Ascending aorta (tissue), 2 donors: ENCODE measurements around the gene PDXK. TPM values are rescaled to one million over a fixed set of nuclear protein-coding genes. Genes with fewer than 3 reads are reported as not detected.

ENCODE experiments used
- DNase-seq, 2 donors: peaks; one replicate each; pipeline ENCODE4 v3.0.0-alpha.2; 2019; ENCODE audit warnings: low spot score in 2 of 2
- H3K27ac ChIP-seq, 2 donors: fragments of 200-600 bp; sonication (generic); one replicate each; pipeline ENCODE4 v1.5.1; 2016 to 2017; ENCODE audit warnings: mild to moderate bottlenecking in 1 of 2
- H3K27me3 ChIP-seq: fragments of 200-600 bp; sonication (generic); one replicate; pipeline ENCODE4 v1.5.1; 2017
- H3K36me3 ChIP-seq, 2 donors: fragments of 200-600 bp; sonication (generic); one replicate each; pipeline ENCODE4 v1.5.1; 2016
- H3K4me1 ChIP-seq, 2 donors: fragments of 200-600 bp; sonication (generic); one replicate each; pipeline ENCODE4 v1.5.1; 2016 to 2017; ENCODE audit warnings: mild to moderate bottlenecking in 1 of 2
- H3K4me3 ChIP-seq, 2 donors: fragments of 200-600 bp; sonication (generic); one replicate each; pipeline ENCODE4 v1.5.1; 2016 to 2017; ENCODE audit warnings: mild to moderate bottlenecking in 1 of 2
- H3K9me3 ChIP-seq, 2 donors: fragments of 200-600 bp; sonication (generic); one replicate each; pipeline ENCODE4 v1.5.1; 2016
- intact Hi-C: fragments of 100-400 bp; cut with DNase I; formaldehyde crosslinking; loops from one replicate; pipeline ENCODE4 v1.15.1; 2023
- total RNA-seq: library from RNA; depleted of rRNA; stranded (reverse); fragments of >200 nt; gene quantifications from one replicate; pipeline ENCODE4 v1.1.0, GENCODE V29; 2016
- TF ChIP-seq, protein P1 (sequence below), 3 experiments: fragments of 200-600 bp in 2 of 3; fragments of 450-650 bp in 1 of 3; sonication (generic) in 2 of 3; IDR thresholded peaks; one replicate each; pipeline ENCODE4 v1.5.1; 2016 to 2019; ENCODE audit warnings: antibody characterized with exemption in 3 of 3, mild to moderate bottlenecking in 1 of 3, moderate library complexity in 1 of 3

Gene PDXK
- total RNA-seq, 1 donor from 2014 or later, result 102 TPM

DNA sequence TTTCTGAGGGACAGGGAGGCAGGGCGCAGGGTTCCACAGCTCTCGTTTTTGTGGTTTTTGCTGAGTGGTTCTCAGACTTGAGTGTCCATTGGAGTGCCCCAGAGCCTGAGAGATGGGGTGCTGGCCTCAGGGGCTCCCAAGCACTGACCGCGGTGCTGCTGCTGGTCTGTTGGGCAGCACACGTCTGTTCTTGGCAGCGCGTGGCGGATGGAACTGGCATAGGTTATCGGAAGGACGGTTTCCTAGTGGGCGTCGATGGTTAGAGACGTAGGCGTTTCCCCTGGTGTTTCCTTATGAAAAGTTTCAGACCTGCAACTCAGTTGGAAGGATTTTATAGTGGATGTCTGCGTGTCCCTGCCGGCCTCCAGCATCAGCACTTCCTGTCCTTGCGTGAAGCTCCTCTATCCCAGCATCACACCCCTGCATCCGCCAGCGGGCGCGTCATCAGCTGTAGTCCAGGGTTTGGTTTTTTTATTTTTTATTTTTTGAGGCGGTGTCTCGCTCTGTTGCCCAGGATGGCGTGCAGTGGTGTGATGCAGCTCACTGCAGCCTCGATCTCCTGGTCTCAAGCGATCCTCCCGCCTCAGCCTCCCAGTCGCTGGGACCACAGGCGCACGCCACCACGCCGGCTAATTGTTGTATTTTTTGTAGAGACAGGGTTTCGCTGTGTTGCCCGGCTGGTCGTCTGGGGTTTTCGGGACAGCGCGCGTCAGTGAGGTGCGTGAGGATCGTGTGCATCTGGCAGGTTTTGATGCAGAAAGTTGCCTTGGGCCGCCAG, 82.3 kb downstream of the PDXK start:
- no peaks in the 10 kb centered on the region for H3K27me3 ChIP-seq
- no peaks in the 10 kb centered on the region for H3K4me1 ChIP-seq
- no peak for DNase-seq
- H3K27ac ChIP-seq, result no peak overlapping the region
- intact Hi-C loops, result no loop called here
- H3K9me3 ChIP-seq, result no peaks in the 10 kb centered on the region
- H3K36me3 ChIP-seq, result peaks cover 74 to 85% of the 10 kb centered on the region in 2 donors
- TF ChIP-seq, protein P1, sequence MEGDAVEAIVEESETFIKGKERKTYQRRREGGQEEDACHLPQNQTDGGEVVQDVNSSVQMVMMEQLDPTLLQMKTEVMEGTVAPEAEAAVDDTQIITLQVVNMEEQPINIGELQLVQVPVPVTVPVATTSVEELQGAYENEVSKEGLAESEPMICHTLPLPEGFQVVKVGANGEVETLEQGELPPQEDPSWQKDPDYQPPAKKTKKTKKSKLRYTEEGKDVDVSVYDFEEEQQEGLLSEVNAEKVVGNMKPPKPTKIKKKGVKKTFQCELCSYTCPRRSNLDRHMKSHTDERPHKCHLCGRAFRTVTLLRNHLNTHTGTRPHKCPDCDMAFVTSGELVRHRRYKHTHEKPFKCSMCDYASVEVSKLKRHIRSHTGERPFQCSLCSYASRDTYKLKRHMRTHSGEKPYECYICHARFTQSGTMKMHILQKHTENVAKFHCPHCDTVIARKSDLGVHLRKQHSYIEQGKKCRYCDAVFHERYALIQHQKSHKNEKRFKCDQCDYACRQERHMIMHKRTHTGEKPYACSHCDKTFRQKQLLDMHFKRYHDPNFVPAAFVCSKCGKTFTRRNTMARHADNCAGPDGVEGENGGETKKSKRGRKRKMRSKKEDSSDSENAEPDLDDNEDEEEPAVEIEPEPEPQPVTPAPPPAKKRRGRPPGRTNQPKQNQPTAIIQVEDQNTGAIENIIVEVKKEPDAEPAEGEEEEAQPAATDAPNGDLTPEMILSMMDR (IDR thresholded peaks at IDR 0.05), result no peak
- no peak overlapping the region for H3K4me3 ChIP-seq

DNA sequence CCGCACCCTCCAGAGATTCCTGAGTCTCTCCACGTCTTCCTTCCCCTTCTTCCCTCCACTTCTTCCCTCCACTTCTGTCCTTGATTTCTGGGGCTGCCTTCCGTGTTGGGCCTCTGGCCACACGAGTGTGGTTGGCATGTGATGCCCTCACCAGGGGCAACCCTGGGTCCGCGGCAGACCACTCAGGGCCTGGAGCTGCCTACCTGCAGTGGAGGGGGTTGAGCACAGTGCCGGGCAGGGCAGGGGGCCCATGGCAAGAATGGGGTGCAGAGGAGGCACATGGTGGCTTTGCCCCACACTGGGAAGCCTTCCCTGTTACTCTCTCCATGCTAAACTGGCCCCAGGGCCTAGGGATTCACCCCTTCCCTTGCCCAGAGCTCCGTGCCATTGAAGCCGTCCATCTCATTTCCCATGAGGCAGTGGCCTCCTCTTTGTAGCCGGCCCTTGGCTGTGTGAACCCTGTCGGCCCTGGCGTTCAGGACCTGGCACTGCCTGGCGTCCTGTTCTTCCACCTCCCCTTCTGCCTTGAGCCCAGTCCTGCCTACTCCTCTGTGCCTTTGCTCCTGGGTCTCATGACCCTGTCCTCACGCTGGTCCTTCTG, 83.9 kb downstream of the PDXK start:
- H3K36me3 ChIP-seq, result peaks cover 58 to 69% of the 10 kb centered on the region in 2 donors

DNA sequence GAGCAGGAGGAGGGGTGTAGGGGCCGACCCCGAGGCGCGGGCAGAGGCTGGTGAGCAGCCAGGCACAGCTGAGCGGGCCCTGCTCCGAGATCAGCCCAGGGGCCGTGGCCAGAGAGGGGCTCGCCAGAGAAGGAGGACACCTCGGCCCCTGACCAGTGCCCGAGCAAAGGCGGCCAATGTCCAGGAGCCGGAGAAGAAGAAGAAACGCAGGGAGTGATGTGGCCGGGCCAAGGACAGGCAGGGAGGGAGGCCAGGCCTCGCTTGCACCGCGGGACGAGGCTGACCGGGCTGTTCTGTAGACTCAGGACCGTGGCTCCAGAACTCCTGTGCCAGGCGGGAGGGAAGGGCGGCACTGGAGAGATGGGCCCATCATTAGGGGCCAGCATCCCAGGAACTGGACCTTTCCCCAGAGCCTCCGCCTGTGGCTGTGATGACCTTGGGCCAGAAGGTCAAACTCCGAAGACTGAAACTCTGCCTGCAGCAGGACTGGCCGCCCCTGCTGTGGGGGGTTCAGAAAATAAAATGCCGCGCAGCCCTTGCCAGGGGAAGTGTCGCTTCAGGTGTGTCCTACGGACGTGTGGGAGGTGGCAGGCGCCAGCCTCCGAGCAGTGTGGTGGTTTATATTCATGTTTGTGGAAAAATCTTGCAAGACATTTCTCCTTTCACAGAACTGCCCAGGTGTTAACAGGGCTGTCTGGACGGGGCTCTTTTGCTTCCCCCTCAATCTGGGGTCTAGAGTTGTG, 84.8 kb downstream of the PDXK start:
- TF ChIP-seq, protein P1 (IDR thresholded peaks at IDR 0.05), result no peak
- intact Hi-C loops, result no loop called here
- Histone ChIP-seq H3K9me3 (no peaks in the 10 kb centered on the region), H3K27ac (no peak overlapping the region), H3K4me3 (no peak overlapping the region), H3K36me3 (peaks cover 49 to 60% of the 10 kb centered on the region in 2 donors), H3K27me3 (no peaks in the 10 kb centered on the region), H3K4me1 (no peaks in the 10 kb centered on the region)
- no peak for DNase-seq

More for the DNA sequence above, 83.9 kb downstream of the PDXK start:
- DNase-seq, result no peak
- intact Hi-C loops, result no loop called here
- Histone ChIP-seq H3K27ac (no peak overlapping the region), H3K27me3 (no peaks in the 10 kb centered on the region), H3K4me1 (no peaks in the 10 kb centered on the region), H3K4me3 (no peak overlapping the region), H3K9me3 (no peaks in the 10 kb centered on the region)
- TF ChIP-seq, protein P1 (IDR thresholded peaks at IDR 0.05), result no peak

DNA sequence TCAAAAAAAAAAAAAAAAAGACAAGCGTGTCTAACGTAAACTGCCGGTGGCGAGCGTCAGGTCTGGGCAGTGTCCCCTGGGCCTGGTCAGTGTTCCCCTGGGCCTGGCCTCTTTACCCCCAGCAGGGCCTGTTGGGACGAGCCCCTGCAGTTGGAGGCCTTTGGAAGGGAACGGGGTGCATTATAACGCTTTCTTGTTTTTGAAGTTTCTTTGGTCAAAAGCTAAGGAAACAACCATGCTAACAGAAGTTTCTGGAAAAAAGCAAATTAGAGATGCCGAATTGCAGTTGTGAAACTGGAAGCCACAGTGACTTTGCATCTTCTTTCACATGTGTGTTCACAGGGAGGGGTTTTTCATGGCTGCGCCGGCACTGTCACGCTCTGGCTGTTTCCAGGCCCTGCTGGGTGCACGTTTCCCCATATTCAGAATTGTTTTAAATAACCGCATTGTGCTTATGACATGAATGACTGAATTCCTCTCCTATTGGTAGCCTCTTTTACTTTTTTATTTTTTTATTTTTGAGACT, 86.4 kb downstream of the PDXK start:
- H3K36me3 ChIP-seq, result peaks cover 37 to 44% of the 10 kb centered on the region in 2 donors
- intact Hi-C loops, result no loop called here
- no peak for DNase-seq
- no peaks in the 10 kb centered on the region for H3K4me1 ChIP-seq
- no peak overlapping the region for H3K4me3 ChIP-seq
- no peaks in the 10 kb centered on the region for H3K27me3 ChIP-seq
- no peaks in the 10 kb centered on the region for H3K9me3 ChIP-seq
- TF ChIP-seq, protein P1 (IDR thresholded peaks at IDR 0.05), result no peak
- no peak overlapping the region for H3K27ac ChIP-seq

DNA sequence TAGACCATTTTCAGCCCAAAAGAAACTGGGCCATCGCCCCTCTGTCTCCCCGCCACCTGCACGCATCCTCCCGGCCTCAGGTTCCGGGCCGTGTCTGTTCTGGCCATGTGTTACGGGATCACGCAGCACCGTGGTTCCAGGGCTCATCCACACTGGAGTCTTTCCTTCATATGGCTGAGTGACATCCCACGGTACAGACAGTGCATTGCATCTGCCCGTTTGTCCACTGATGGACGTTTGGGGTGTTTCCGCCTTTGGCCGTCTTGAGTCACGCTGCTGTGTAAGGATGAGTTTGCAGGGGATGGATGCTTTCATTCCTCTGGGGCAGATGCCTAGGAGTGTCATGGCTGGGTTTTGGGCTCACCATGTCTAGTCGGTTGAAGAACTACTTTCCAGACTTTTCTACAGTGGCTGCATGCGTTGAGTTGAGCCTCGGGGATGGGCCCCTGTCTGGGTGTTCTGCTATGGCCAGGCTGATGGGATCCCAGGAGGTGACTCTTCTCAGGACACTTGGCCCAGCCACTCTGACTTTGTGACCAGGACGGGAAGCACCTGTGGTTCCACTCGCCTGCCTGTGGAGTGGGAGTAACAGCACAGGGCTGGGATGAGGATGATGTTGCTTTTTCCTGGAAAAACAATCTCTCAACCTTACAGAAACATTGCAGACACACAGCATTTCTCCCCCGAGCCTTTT, 87.2 kb downstream of the PDXK start:
- intact Hi-C loops, result no loop called here
- TF ChIP-seq, protein P1 (IDR thresholded peaks at IDR 0.05), result no peak
- no peaks in the 10 kb centered on the region for H3K9me3 ChIP-seq
- peaks cover 0 to 6% of the 10 kb centered on the region in 2 donors for H3K4me1 ChIP-seq
- peaks cover 30 to 36% of the 10 kb centered on the region in 2 donors for H3K36me3 ChIP-seq
- H3K4me3 ChIP-seq, result no peak overlapping the region
- DNase-seq, result no peak
- no peaks in the 10 kb centered on the region for H3K27me3 ChIP-seq
- no peak overlapping the region for H3K27ac ChIP-seq
